Breast epithelium (tissue), 4 donors: ENCODE data around the gene RSAD1. TPM values are rescaled to one million over a fixed set of nuclear protein-coding genes. Genes with fewer than 3 reads are reported as not detected.

Experiments used
- DNase-seq, 2 donors: peaks; one replicate each; pipeline ENCODE4 v3.0.0-alpha.2; 2019; ENCODE audit warnings: low spot score in 2 of 2
- H3K27ac ChIP-seq, 2 donors: fragments of 200-600 bp; sonication (generic) in 1 of 2; one replicate each; pipeline ENCODE4 v1.5.1; 2016 to 2019; ENCODE audit warnings: mild to moderate bottlenecking in 1 of 2
- H3K27me3 ChIP-seq, 2 donors: fragments of 200-600 bp; sonication (generic) in 1 of 2; one replicate each; pipeline versions ENCODE4 v1.5.1 to v1.6.0; 2017 to 2019; ENCODE audit warnings: control low read depth in 1 of 2, mild to moderate bottlenecking in 1 of 2
- H3K36me3 ChIP-seq: fragments of 200-600 bp; one replicate; pipeline ENCODE4 v1.5.1; 2019
- H3K4me1 ChIP-seq, 2 donors: fragments of 200-600 bp; sonication (generic); one replicate each; pipeline ENCODE4 v1.5.1; 2016 to 2019; ENCODE audit warnings: control low read depth in 1 of 2
- H3K4me3 ChIP-seq, 3 donors: fragments of 200-600 bp; sonication (generic); 1 replicate in 2 of 3; 2 replicates in 1 of 3; pipeline ENCODE4 v1.5.1; 2016 to 2019; ENCODE audit warnings: mild to moderate bottlenecking in 3 of 3, moderate library complexity in 2 of 3
- H3K9me3 ChIP-seq, 2 donors: fragments of 200-600 bp; sonication (generic) in 1 of 2; one replicate each; pipeline ENCODE4 v1.5.1; 2016 to 2019; ENCODE audit warnings: control low read depth in 1 of 2
- CTCF ChIP-seq, 3 donors: fragments of 450-650 bp; IDR thresholded peaks; one replicate each; pipeline ENCODE4 v1.5.1; 2016 to 2017; ENCODE audit warnings: antibody characterized with exemption in 3 of 3, mild to moderate bottlenecking in 3 of 3, moderate library complexity in 3 of 3
- POLR2A ChIP-seq: fragments of 450-650 bp; IDR thresholded peaks from one replicate; pipeline ENCODE4 v1.6.1; 2016; ENCODE audit warnings: antibody characterized with exemption, mild to moderate bottlenecking, moderate library complexity
- POLR2AphosphoS5 ChIP-seq, 3 donors: sonication (generic); formaldehyde crosslinking; IDR thresholded peaks; one replicate each; pipeline ENCODE4 v1.6.1; 2017; ENCODE audit warnings: antibody characterized with exemption in 3 of 3
- intact Hi-C: fragments of 100-400 bp; cut with DNase I; formaldehyde crosslinking; loops from one replicate; pipeline ENCODE4 v1.15.1; 2023; ENCODE audit warnings: low total_unique reads
- total RNA-seq, 3 donors: library from RNA; depleted of rRNA; stranded (reverse); fragments of >200 nt; gene quantifications; one replicate each; pipeline ENCODE4 v1.1.0, GENCODE V29; 2016

Gene RSAD1
- total RNA-seq, 3 donors from 2014 or later: 33.6 to 39.0 (median 35.1) TPM

- Histone ChIP-seq H3K27me3 (no peaks in the 10 kb centered on the region), H3K4me1 (peaks cover 0 to 7% of the 10 kb centered on the region in 2 donors), H3K9me3 (no peaks in the 10 kb centered on the region), H3K36me3 (no peaks in the 10 kb centered on the region), H3K4me3 (no peak overlapping the region), H3K27ac (peak overlapping the region; percentile 83 to 90)
- intact Hi-C loops: no loop called here
- TF ChIP-seq POLR2A (no peak), POLR2AphosphoS5 (IDR thresholded peaks at IDR 0.05) (no peak), CTCF (IDR thresholded peaks at IDR 0.05) (no peak)
- DNase-seq: no peak
Measured at GRCh38 chr17:50483266-50483665, 4.6 kb downstream of the RSAD1 start.

- Histone ChIP-seq H3K36me3 (no peaks in the 10 kb centered on the region), H3K4me1 (peaks cover 0 to 6% of the 10 kb centered on the region in 2 donors), H3K27ac (peak overlapping the region in 1 of 2 donors; percentile 90), H3K27me3 (no peaks in the 10 kb centered on the region), H3K9me3 (no peaks in the 10 kb centered on the region), H3K4me3 (no peak overlapping the region)
- no peak for DNase-seq
- intact Hi-C loops: no loop called here
- no peak for TF ChIP-seq POLR2AphosphoS5 (IDR thresholded peaks at IDR 0.05)
- no peak for TF ChIP-seq POLR2A
- no peak for TF ChIP-seq CTCF (IDR thresholded peaks at IDR 0.05)
Measured at GRCh38 chr17:50484386-50485155, 5.9 kb downstream of the RSAD1 start.

GRCh38 chr17:50487213-50488096, 8.8 kb downstream of the RSAD1 start:
- Histone ChIP-seq H3K9me3 (no peaks in the 10 kb centered on the region), H3K4me3 (no peak overlapping the region), H3K27ac (peak overlapping the region; percentile 40 to 63), H3K4me1 (no peaks in the 10 kb centered on the region), H3K36me3 (no peaks in the 10 kb centered on the region), H3K27me3 (no peaks in the 10 kb centered on the region)
- intact Hi-C loops: no loop called here
- TF ChIP-seq POLR2A (no peak), POLR2AphosphoS5 (IDR thresholded peaks at IDR 0.05) (no peak), CTCF (IDR thresholded peaks at IDR 0.05) (no peak)
- DNase-seq: no peak

- DNase-seq: no peak
- intact Hi-C loops: no loop called here
- Histone ChIP-seq H3K9me3 (no peaks in the 10 kb centered on the region), H3K27ac (no peak overlapping the region), H3K4me1 (no peaks in the 10 kb centered on the region), H3K27me3 (no peaks in the 10 kb centered on the region), H3K4me3 (no peak overlapping the region), H3K36me3 (no peaks in the 10 kb centered on the region)
- TF ChIP-seq POLR2A (no peak), CTCF (IDR thresholded peaks at IDR 0.05) (no peak), POLR2AphosphoS5 (IDR thresholded peaks at IDR 0.05) (no peak)
Measured at GRCh38 chr17:50488880-50489279, 10.2 kb downstream of the RSAD1 start.

- H3K4me1 ChIP-seq: no peaks in the 10 kb centered on the region
- no peak for DNase-seq
- H3K4me3 ChIP-seq: no peak overlapping the region
- H3K27ac ChIP-seq: no peak overlapping the region
- H3K27me3 ChIP-seq: no peaks in the 10 kb centered on the region
- no peaks in the 10 kb centered on the region for H3K36me3 ChIP-seq
- intact Hi-C loops: no loop called here
- no peak for TF ChIP-seq CTCF (IDR thresholded peaks at IDR 0.05)
- H3K9me3 ChIP-seq: no peaks in the 10 kb centered on the region
Measured at GRCh38 chr17:50491505-50491904, 12.8 kb downstream of the RSAD1 start.
